Fibroblast of the conjunctiva (primary cell): ENCODE data around the gene USP38.
"Not testable (repeated sequence)": the region's sequence is repeated elsewhere in the genome, so short reads cannot be mapped to it uniquely, and the experiment has no call there.

Experiments used
- DNase-seq: peaks from one replicate; pipeline ENCODE4 v3.0.0-alpha.2; 2010; ENCODE audit warnings: low read depth

USP38 gene

DNA sequence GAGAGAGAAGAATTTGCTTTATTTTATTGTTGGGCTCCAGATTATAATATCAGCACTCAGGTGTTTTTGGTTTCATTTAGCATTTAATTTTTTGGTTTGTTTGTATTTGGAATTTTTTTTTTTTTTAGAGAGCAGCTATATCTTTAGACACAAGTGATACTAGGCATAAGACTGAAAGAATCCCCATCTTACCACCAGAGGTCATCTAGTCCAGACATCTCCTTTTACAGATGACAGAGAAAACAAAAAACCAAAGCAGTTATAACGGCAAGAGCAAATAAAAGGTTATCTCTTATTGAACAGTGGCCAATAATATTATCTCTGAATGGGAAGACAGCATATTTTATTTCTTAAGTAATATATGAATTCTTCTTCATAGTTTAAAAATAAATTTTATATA is 22.8 kb downstream of the USP38 start:
- no peak for DNase-seq

GRCh38 chr4:143212566-143212965 is 27.8 kb downstream of the USP38 start:
- DNase-seq, result no peak

DNA sequence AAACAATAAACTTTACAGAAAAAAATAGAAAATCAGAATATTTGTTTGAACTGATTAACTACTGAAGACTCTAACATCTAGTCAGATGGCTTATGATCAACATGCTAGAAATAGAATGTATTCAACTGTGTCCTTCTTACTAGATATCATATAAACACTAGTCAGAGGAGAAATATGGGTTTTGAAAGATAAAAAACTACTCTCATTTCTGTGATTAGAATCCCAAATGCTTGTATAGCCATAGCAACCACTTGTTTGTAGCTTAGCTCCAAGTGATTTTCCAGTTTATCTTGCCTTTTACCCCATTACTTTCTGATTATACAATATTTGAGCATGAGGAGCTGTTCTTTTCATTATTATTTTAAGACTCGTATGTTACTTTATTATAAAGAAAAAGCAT is 31.2 kb downstream of the USP38 start:
- DNase-seq, result no peak

- no peak for DNase-seq
Measured at GRCh38 chr4:143224255-143224654, 39.5 kb downstream of the USP38 start.

GRCh38 chr4:143225167-143225566 is 40.5 kb downstream of the USP38 start:
- DNase-seq, result no peak

DNA sequence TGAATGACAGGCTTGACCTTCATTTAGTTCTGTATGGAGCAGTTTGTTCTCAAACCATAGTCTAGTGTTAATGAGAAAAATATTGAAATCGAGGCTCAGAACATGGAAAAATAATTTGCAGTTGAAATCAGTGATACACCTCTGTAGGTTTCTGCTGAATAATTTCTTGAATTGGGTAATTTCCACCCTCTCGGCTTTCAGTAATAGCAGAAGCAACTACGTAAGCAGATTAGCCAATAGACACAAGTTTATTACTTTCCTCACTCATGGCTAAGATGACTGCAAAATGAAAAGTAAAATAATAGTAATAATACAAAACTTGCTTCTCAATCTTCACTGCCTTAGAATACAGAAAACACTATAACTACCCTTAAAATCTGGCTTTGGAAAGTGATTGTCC is 46.0 kb downstream of the USP38 start:
- no peak for DNase-seq

DNA sequence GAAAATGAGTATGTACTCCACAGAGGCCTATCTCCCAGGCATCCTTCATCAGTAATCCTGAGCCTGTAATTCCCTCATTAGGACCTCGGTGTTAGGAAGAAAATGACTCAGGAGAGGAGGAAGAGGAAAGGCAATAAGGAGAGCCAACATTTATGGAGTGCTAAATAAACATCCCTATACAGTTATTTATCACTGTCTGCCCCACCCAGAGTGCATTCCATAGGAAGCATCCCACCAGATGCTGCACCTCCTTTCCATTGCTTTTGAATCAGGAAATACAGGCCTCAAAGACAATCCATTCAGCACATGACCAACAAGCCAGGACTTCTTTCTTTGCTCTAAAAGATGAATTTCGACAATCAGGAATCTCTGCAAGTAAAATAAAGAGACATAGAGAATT is 47.6 kb downstream of the USP38 start:
- no peak for DNase-seq

DNA sequence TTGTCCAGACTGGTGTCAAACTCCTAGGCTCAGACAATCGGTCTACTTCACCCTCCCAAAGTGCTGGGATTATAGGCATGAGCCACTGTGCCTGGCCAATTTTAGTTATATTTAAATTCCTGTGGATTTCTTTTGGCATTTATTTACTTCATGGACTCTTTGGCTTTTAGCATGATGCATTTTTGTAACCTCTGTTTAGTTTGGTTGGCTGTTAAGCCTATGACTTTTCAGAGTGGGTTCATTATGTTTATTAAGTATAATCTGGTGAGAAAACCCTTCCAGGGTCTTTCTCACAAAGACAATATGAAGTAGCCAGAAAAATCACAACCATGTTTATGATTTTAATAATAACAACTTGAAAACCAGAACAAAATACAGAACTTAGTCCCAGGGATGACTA is 49.4 kb downstream of the USP38 start:
- DNase-seq, result no peak

DNA sequence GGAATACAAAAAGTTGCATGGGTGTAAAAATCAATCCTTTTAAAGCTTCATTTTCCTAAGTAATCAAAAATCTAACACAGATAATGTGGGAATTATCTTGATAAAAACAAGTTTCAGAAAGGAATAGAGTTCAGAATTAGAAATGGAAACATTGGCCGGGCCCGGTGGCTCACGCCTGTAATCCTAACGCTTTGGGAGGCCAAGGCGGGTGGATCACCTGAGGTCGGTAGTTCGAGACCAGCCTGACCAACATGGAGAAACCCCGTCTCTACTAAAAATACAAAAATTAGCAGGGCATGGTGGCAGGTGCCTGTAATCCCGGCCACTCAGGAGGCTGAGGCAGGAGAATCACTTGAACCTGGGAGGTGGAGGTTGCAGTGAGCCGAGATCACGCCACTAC is 52.5 kb downstream of the USP38 start:
- not testable (repeated sequence) for DNase-seq

DNA sequence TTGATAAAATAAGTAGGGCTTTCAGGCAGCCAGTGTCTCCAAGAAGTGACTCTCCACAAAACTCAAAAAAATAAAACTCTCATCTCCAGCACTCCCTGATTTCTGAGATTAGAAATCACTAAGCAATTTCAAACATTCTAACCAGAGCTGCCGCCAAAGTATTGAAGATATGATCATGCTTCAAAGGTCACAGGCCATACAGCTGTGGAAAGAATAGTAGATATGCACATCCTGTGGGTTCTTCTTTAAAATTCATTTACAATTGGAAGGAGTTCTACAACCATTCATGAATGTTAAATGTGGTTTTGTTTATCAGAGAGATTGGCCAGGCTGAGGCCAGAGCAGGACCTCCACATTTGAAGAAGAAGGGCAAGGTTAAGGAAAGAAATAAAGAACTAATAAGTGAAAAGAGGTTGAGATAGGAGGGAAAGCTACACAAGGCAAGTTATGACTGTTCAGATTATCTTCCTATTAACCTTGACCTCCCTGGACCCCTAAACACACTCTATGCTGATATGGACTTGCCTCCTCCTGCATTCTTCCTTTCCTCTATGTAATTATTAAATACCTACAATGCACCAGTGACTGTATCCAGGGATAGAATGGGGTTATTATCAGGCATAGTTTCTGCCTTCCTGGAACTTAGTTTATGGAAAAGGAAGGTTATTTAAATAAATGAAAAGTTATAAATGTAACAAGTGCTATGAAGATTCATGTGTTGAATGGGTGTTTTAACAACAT is 56.4 kb downstream of the USP38 start:
- no peak for DNase-seq

- DNase-seq, result no peak
Measured at GRCh38 chr4:143241892-143242291, 57.2 kb downstream of the USP38 start.

DNA sequence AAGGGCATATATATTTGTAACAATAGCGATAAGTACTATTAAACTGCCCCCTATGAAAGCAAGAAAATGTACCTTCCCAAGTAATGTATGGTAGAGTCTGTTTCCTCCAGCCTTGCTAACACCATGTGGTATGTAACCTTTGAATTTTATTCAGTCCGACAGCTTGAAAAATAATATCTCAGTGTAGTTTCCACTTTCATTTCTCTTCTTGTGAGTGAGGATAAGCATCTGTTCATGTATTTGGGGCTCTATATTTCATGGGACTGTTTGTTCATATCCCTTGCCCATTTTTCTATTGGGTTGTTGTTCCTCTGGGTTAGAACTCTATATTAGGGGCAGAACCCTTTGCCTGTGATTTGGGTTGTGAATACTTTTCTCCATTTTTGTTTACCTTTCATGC is 58.3 kb downstream of the USP38 start:
- DNase-seq, result no peak

GRCh38 chr4:143246977-143247376 is 62.3 kb downstream of the USP38 start:
- no peak for DNase-seq

DNA sequence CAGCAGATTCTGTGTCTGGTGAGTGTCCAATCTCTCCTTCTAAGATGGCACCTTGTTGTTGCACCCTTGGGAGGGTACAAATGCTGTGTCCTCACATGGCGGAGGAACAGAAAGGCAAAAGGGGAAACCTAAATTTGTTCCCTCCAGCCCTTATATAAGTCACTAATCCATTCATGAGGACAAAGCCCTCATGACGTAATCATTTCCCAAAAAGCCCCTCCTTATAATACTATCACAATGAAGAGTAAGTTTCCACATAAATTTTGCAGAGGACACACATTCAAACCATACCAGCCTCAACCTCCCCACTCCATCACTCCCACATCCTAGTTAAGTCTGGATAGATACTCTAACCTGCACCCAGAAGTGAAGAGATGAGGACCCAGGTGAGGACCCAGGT is 63.1 kb downstream of the USP38 start:
- no peak for DNase-seq

DNA sequence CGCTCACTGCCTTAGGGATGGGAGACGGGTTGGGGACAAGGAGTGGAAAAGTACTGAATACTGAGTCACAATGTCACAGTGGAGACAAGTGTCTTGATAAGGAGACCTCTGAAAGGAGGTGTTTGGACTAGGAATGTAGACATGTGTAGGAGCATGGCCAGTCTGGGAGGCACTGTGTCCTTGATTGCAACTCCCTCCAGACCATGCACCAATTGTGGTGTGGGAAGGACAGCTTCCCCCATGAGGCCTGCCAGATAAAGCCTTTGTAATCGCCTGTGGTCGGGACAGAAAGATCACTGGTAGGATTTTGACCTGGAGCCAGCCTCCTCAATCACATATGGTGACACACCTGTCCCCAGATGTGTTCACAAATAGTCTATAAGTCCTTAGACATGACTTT is 64.1 kb downstream of the USP38 start:
- DNase-seq, result no peak

DNA sequence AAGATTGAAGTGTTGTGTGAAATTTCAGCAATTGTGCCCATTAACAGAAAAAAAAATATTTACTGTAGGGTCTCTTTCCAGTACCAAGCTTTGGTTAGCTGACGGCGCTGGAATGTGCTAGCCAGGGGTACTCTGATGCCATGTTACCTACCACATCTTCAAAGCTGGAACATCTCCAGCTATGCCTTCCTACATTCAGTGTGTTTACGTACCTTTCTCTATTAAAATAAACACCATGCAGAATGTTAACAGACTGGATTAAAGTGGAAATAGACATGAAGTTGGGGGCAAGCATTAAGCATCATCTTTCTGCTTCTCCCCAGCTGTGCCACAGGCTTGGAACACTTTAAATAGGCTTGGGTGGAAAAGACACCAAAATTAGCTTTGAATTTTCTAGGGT is 65.9 kb downstream of the USP38 start:
- no peak for DNase-seq

DNA sequence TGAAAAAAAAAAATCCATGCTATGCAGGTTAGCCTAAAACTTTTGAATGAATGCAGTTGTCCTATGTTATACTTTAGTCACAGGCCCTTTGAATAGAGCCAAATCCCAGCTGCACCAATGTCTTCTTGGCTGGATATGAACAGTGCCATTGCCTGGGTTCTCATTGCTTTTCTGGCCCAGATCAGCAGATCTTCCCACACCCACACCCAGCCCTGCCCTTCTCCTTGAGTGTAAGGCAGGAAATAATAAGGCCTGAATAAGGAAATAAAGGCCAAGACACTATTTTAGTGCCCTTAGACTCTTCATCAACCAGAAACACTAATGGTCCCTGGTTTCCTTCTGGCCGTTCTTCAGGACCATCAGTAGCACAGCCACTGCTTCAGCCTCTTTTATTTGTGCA is 66.6 kb downstream of the USP38 start:
- DNase-seq, result no peak

DNA sequence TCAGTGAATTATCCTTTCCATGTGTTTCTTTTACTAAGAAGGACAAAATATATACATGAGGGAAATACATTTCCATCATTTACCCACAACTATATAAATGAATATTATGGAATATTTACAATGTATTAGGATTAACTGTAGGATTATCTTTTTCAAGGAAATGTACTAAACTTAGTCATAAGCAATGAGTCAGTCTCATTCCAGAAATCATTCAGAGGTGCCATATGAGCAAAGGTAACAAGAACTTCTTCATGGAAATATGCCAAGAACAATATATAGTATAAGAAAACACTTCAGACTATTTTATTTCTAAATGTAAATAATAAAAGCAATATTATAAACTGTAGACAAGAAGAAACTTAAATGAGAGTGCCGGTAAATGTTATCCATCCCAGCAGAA is 67.1 kb downstream of the USP38 start:
- DNase-seq, result no peak

- no peak for DNase-seq
Measured at GRCh38 chr4:143252478-143252877, 67.8 kb downstream of the USP38 start.

DNA sequence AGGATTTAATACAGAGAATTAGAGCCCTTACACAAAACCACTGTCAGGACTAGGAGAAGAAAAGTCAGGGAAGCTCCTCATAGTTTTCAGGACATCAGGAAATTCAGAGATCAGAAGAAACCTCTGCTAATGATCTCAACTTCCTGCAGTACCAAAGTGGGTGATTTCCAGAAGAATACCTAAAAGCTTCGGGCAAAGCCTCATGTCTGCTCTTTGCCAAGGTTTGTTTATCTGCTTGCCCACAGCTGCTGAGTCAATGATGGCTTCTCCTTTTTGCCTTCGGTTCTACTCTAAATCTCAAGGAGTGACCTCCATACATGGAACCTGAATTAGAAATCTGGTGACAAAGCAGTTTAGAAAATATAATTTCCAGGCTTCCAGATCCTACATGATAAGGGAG is 68.4 kb downstream of the USP38 start:
- DNase-seq, result no peak

DNA sequence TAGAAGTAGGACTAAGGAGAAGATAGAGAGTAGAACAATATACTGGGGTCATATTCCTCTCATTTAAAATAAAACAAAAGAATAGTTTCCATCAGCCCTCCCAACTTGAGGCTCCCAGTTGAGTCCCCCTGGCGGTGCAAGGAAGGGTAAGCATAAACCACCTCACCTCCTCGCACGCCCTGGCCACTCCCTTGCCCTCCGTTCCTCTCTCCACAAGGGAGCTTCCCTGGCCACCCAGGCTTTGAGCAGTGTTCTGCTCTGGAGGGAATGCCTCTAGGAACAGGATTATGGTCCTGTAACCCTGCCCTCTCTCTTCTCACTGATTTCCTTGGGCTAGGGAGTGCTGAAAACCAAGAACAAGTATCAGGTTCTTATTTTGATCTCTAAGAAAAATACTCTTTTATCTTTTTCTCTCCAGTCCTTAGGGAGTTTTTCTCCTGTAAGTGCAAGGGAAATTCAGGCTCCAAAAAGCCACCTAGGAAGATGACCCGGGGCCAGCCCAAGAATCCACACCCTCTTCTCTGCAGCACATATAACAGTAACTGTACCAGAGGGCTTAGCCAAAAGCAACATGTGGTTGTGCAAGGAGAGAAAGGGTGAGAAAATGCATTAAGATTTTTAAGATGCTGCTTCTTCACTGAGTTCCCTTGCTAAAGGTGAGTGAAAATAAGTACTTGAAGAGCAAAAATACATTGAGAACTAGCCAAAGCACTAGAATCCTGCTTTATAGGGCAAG is 69.9 kb downstream of the USP38 start:
- DNase-seq, result no peak

GRCh38 chr4:143256456-143256855 is 71.7 kb downstream of the USP38 start:
- no peak for DNase-seq

GRCh38 chr4:143257356-143257755 is 72.6 kb downstream of the USP38 start:
- DNase-seq, result no peak

DNA sequence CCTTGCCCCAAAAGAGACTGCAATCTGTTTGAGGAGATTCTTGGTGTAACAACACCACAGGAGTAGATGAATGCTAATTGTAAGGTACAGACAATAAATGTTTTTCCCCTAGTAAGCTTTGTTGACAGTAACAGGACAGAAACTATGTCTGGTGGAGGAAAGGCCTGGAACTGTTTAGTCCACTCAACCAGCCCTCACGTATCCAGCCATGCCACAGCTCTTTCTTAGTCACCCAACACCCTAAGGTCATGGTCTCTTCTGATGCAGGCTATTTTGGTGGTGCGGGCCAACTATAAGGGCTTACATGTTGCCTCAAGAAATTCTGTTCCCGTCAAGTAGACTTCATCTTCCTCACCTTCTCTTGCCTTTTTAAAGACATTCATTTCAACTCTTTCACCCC is 76.0 kb downstream of the USP38 start:
- DNase-seq, result no peak
